GM19240 (cell line): ENCODE results near the gene FBXL13.
A peak's percentile ranks its signal among the peaks of the same experiment; 100 is the strongest.
"Not testable (repeated sequence)": the region's sequence is repeated elsewhere in the genome, so short reads cannot be mapped to it uniquely, and the experiment has no call there.

ENCODE experiments used
- DNase-seq: peaks from one replicate; pipeline ENCODE4 v3.0.0; 2011; ENCODE audit warnings: low spot score; ENCODE audit not compliant: insufficient read length

Gene FBXL13

GRCh38 chr7:102864958-102865357 is 209.6 kb downstream of the FBXL13 start:
- DNase-seq, result no peak

DNA sequence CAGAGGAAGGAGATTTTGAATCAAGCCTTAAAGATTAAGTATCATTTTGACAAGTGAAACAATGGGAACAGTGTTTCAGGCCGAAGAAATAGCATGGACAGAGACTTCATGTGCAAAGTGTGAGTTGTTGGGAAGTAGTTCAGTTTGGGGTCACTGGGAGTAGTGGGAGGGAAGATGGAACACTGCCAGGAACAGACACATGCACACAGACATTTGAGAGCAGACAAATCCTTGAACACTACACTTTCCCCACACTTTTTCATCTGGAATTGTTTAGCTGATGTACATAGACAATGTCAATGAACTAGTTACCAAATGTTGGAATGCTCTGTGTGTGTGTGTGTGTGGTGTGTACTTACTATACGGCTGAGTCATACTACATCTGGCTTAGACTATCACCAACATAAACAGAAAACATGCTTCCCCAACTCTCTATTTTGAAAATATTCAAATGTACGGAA is 214.2 kb downstream of the FBXL13 start:
- no peak for DNase-seq

DNA sequence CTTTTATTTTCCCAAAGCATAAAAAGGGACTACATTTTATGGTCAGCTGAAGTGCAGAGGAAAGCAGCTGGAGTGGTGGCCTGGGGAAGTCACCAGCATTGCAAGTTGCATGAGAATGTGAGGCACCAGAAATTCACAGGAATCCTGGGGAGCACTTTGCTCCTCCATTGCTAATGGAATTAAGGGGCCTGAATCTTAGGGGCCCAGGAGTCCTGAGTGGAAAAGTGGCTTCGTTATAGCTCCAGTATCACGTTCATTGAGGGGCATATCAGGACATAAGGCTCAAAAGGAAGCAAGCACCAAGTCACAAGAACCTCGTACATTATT is 214.8 kb downstream of the FBXL13 start:
- DNase-seq, result no peak

- DNase-seq, result no peak
Measured at GRCh38 chr7:102859084-102859798, 215.4 kb downstream of the FBXL13 start.

- no peak for DNase-seq
Measured at GRCh38 chr7:102856036-102856435, 218.6 kb downstream of the FBXL13 start.

- no peak for DNase-seq
Measured at GRCh38 chr7:102849538-102849937, 225.1 kb downstream of the FBXL13 start.

- DNase-seq, result no peak
Measured at GRCh38 chr7:102849079-102849478, 225.5 kb downstream of the FBXL13 start.

DNA sequence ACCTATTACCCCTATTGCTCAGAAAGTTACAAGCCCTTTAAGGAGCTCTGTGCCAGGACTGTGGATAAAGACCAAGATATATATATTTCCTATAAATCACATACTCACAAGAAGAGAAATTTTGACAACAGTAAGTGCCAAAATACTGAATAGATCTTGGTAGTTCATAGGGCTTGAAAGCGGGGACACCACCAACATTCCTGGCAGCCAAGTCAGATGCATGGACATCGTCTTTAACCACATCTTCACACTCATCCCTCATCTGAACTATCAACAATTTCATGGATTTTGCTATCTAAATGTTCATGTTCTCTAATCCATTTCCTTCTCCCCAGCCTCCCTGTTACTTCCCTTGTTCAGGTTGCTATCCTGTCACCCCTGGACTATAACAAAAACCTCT is 229.2 kb downstream of the FBXL13 start:
- DNase-seq, result no peak

DNA sequence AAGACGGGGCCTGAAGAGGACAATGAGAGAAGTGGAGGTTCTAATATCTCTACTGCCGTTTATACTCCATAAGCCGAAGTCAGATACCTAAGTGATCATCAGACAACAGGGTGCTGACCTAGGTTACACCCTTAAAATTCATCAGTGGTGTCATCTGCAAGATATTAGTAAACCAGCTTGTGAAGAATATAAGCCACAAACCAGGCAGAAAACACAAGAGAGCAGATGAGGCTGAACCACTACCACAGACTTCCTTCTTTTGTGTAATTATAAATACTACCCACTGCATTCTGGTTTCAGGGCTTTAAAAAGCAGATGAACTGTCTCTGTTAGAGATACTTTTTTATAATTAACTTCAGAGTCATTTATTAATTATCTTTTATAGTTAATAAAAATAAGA is 230.7 kb downstream of the FBXL13 start:
- no peak for DNase-seq

DNA sequence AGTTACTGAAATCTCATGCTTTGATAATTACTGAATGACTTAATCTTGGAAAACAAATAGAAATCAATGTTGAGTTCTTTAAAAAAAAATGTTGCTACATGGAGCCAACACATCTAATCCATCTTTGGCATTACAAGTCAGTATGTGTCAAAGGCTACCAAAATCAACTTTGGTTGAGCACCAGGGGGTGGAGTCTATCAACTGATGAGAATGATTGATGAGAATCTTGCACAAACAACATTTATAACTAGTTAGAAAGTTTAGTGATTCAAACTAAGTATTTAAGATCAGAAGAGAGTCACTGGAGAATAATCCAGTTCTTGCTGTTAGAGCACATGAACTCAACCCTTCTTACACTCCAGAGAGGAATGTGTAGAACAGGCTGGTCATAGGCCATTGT is 232.3 kb downstream of the FBXL13 start:
- no peak for DNase-seq

- no peak for DNase-seq
Measured at GRCh38 chr7:102841290-102841689, 233.3 kb downstream of the FBXL13 start.

DNA sequence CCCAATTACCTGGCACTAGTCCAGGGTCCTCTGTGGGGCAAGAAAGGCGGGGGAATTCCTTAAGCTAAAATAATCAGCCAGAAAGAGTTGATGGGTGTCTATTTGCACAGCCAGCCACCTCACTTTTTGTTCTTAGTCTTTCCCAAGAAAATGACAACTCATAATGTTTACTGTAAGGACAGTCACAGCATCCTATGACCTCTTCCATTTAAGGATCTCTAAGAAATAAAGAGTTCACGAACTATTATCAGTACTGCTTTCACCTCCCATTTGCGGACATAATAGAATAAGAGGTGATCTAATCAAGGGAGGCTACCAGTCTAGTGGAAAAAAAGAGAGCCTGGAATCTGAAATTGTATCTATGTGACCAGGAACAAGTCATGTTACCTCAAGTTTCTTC is 234.2 kb downstream of the FBXL13 start:
- DNase-seq, result no peak

GRCh38 chr7:102838572-102839101 is 236.0 kb downstream of the FBXL13 start:
- DNase-seq, result not testable (repeated sequence)

DNA sequence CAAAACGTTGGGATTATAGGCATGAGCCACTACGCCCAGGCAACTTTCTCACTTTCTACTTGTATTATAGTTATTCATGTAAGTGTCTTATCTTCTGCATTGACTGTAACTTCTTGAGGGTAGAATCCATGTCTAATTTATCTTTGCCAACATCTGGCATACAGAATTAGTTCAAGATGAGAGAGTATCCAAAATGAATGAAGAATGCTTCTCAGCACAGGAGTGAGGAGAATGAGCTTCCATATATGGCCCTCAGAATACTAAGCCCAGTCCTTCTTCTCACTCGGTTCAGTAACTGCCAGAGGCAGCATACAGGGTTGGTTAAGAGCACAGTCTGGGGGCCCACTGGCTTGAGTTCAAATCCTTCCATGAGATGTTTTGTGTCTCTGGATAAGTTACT is 236.8 kb downstream of the FBXL13 start:
- no peak for DNase-seq

DNA sequence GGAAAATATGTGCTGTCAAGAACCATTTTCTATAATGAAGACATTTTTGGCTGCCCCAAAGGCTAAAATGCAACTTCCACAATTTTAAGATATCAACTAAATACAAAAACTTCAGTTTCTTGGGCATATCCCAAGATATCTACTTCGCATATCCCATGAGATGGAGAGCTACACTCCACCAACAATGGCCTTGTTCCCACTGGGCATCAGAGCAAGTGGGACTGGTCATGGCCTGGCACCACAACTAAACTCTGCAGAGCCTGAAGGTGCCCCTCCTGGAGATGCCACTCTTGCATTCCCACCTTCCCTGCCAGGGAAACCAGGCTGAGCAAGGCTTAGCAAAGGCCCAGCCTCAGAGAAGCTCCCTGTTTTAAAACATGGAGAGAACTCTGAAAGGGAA is 237.6 kb downstream of the FBXL13 start:
- DNase-seq, result no peak

- no peak for DNase-seq
Measured at GRCh38 chr7:102836191-102836919, 238.2 kb downstream of the FBXL13 start.

GRCh38 chr7:102834999-102835398 is 239.6 kb downstream of the FBXL13 start:
- peak; percentile 5 for DNase-seq

DNA sequence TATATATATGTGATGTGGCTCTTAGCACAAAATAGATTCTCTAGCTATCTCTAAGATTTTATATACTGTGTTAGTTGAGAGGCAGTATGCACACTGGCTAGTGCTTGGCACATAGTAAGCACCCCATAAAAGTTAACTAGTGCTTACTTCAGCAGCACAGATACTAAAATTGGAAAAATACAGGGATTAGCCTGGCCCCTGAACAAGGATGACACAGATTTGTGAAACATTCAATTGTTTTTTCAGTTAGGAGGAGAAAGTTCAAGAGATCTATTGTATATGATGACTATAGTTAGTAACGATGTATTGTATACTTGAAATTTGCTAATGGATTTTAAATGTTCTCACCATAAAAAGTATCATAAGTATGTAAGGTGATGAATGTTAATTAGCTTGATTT is 240.1 kb downstream of the FBXL13 start:
- DNase-seq, result no peak

DNA sequence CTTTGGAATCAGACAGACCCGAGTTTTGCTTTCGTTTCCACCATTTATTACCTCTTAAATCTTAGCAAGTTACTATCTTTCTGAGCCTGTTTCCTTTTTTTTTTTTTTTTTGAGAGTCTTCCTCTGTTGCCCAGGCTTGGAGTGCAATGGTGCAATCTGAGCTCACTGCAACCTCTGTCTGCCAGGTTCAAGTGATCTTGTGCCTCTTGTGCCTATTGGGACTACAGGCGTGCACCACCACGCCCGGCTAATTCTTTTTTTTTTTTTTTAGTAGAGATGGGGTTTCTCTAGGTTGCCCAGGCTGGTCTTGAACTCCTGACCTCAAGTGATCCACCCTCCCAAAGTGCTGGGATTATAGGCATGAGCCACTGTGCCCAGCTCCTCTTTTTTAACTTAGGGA is 241.3 kb downstream of the FBXL13 start:
- no peak for DNase-seq

DNA sequence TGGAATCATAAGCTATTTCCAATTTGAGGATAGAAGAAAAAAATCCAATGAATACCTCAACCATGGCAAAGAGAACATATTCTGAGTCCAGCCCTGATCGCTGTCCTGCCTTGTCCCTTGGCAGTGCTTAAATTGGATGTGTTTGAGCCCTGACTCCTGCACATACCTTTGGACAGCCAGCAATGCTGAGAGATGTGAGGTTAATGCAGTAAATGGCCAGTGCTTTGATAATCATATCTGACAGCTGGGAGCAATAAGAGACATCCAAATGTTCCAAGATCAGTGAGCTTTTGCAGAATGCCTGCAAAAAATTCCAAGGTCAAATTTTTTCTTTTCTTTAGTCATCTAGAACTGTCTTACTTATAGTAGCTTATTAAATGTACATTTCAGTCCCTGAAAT is 241.9 kb downstream of the FBXL13 start:
- no peak for DNase-seq

GRCh38 chr7:102830197-102830596 is 244.4 kb downstream of the FBXL13 start:
- DNase-seq, result no peak

DNA sequence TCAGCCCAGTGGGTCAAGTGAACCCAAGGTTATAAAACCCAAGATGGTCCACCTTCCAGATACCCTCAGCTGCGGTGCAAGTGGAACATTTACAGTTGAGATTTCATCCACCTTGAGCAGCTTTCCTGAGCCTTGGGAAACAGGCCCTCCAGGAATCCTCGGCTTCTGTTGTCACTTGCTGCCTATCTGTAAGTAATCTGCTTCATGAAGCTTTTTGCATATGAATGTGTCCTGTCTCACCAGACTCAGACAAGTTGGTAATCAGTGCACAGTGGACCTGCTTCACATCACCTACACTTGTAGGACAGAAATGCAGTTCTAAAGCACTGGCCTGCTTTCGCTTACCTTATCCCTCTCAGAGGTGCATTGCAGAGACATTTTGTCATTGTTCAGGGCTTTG is 245.5 kb downstream of the FBXL13 start:
- no peak for DNase-seq

GRCh38 chr7:102828286-102828685 is 246.3 kb downstream of the FBXL13 start:
- DNase-seq, result no peak
